NOMO-1 treated with dmso at 0.1 percent for 144 hours (cell line): ENCODE measurements around the gene HSCB.
"Not testable (repeated sequence)": the region's sequence is repeated elsewhere in the genome, so short reads cannot be mapped to it uniquely, and the experiment has no call there.

Source experiments
- DNase-seq: peaks from one replicate; lab custom pipeline; 2025; ENCODE audit not compliant: unreplicated experiment; lab: John Stamatoyannopoulos, UW

Gene HSCB

DNA sequence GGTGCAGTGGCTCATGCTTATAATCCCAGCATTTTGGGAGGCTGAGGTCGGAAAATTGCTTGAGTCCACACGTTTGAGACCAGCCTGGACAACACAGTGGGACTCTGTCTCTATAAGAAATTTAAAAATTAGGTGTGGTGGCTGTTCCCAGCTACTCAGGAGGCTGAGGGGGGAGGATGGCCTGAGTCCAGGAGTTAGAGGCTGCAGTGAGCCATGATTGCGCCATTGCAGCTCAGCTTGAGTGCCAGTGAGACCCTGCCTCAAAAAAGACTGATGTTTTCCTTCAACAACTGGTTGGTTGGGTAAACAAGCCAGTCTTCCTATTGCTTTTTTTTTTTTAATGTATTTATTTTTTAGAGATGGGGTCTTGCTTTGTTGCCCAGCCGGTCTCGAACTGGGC lies 49.3 kb downstream of the HSCB start:
- DNase-seq = no peak

DNA sequence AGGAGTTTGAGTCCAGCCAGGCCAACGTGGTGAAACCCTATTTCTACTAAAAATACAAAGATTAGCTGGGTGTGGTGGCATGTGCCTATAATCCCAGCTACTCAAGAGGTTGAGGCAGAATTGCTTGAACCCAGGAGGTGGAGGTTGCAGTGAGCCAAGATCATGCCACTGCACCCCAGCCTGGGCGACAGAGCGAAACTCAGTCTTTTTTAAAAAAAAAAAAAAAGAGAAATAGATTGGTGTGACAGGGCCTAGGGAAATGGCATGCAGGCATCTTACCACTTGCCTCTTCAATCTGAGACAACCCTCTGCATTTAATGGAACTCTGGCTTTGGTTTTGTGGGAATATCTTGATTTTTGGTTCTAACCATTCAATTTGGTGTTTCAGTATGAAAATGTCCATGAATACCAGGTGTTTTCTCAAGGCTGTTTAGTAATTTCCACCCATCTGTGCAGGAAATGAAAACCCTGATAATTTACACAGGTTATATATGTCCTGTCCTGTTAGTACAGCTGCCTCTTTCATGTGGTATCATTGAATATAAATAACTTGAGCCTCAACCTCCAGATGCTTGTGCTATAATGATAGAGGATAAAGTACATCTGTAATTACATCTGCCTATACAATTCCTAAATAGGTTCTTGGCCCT lies 50.1 kb downstream of the HSCB start:
- no peak for DNase-seq

DNA sequence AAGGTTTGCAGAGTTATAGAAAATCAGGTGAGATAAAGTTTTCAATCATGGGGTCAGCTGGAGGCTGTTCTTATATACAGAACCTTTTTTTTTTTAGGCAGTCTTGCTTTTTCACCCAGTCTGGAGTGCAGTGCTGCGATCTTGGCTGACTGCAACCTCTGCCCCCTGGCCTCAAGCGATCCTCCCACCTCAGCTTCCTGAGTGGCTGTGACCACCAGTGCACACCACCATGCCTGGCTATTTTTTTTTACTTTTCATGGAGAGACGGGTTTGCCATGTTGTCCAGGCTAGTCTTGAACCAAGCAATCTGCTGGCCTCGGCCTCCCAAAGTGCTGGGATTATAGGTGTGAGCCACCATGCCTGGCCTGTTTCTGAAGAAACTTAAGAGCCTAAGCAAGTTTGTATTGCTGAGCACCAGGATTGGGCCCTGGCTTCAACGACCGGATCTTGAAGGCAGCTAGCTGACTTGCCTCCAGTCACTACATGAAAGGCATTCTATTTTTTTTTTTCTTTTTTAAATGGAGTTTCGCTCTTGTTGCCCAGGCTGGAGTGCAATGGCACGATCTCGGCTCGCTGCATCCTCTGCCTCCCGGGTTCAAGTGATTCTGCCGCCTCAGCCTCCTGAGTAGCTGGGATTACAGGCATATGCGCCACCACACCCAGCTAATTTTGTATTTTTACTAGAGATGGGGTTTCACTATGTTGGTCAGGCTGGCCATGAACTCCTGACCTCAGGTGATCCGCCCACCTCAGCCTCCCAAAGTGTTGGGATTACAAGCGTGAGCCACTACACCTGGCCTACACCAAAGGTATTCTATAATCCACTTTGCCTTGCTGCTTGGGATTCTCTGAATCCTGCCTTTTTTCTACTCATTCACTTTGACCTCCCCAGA lies 50.9 kb downstream of the HSCB start:
- DNase-seq = no peak

DNA sequence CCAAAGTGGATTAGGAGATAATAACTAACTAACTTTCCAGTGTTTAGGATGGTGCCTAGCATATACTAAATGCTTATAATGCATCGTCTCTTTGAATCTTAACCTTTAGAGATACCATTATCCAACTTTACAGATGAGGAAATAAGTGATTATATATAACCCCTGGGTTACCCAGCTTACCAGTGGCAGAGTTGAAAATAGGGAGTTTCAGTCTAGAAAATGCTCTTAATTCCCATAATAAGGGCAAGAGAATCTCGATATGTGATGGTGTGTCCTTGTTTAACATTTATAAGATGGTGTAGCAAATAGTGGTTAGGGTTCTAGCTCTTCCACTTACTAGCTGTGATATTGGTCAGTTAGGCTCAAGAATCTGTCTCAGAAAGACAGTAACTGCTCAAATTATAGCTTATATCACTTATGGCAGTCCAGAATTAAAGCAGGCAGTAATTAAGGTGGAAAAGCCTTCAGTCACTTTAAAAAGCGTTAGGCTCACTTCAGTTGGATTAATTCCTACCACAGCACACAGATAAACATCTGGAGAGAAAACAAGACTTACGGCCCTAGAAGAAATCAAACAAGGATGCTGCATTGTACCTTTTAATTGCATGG lies 52.2 kb downstream of the HSCB start:
- no peak for DNase-seq

DNA sequence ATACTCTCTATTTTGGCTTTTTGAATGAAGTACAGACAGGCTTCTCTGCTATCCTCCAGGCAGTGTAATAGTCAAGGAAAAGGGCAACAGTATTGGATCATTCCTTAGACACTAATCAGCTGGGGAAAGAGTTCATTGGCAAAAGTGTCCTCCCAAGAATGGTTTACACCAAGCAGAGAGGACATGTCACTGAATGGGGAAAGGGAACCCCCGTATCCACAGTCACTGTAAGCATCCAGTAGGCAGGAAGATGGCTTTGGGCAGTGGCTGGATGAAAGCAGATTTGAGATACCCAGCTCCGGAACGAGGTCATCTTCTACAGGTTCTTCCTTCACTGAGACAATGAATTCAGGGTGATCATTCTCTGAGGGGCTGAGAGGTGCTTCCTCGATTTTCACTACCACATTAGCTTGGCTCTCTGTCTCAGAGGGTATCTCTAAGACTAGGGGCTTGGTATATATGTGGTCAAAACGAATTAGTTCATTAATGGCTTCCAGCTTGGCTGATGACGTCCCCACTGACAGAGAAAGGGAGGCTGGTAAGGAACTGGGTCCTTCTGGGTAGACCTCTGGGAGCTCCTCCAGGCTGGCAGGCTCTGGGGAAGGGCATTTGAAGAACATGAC lies 53.3 kb downstream of the HSCB start:
- DNase-seq = no peak

DNA sequence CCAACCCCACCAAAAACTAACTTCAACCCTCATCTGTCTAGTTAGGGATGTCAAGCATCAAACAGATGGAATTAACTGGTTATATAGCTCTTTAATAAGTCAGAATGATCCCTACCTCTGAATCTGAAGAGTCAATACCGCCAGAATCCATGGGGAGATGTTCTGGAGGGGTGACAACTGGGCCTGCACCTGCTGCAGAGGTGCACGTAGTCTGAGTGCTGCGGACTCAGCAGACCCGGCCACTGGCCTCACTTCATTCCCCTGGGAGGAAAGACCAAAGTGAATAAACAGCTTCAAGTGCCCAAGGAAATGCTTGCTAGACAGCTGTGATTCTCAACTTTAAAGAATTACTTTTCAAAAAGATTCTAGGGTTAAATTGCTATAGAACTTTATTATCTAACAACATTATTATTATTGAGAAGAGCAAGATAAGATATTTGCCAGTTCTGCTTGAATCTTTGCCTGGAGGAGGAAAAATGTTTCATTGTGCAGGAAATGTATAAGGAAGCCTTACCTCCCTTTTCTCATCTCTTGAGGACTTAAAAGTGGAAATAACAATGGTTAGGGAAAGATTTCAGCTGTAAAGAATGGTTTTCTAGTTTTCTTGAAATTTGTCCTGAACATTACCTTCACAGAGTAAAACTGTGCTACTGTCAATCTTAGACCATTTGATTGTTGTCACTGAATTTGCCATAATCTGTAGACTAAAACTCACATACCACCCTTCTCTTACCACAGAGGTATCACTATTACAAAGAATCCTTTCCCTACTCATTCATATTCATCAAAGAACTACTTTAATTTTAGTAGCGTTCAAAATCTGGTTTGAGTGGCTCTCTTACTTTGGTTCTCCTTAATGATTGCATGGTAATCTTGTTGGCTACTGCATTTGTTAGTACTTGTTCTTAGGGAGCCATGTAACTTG lies 54.4 kb downstream of the HSCB start:
- DNase-seq = no peak

DNA sequence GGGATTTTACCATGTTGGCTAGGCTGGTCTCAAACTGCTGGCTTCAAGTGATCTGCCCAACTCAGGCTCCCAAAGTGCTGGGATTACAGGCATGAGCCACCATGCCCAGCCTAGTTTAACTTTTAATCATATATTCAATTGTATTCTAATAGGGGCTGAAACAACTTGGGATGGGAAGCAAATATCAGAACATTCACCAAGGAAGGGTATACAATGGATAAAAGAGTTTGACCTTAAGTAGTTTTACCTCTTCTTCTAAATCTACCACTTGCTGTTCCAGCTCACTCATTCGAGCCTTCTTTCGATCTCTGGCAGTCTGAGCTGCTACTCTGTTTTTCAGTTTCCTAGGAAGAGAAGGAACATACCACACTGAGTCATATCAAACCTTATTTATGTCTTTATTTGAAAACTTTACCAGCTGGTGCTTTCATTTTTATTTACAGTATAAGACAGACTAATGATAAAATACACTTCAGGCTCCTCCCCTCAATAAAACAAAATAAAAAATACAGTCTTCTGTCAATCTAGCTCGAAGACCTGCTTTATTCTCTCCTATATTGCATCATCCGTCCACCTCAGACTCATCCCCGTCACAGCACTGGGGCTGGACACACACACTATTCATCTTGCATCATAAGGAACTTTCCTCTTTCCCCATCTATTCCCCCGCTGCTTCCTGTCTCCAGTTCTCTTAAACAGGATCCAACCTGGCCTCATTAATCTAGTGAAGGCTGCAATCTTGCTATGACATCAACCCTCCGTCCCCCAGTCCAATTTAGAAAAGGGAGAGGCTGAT lies 57.2 kb downstream of the HSCB start:
- DNase-seq = peak; percentile 59

DNA sequence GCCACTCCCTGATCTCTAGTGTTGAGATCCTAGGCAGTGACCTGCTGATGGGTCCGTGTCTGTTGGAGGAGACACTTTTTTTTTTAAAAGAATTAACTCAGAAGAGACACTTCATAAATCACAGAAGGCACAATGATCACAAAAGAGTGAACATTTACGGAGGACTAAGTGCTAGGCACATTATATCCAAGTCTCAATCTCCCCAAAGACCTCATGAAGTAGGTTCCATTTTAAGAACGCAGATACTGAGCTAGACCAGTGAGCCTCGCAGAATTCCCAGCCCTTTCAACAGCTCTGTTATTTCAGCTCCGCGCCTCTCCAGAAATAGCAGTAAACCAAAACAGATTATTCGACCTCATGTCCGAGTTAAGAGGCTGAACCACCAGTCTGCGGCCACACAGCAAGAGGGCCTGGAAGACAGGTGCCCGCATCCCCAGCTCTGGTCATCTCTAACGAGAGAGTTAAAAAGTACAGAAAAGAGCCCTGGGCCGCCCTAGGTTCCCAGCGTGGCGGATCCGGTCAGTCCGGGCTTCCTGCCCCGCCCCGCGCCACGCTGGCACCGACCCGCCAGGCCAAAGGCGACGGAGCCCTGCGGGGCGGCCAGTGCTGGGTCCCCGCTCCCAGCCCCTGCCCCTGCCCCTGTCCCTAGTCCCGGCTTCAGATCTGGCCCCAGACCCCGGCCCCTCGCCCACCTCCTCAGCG lies 57.9 kb downstream of the HSCB start:
- DNase-seq = no peak

DNA sequence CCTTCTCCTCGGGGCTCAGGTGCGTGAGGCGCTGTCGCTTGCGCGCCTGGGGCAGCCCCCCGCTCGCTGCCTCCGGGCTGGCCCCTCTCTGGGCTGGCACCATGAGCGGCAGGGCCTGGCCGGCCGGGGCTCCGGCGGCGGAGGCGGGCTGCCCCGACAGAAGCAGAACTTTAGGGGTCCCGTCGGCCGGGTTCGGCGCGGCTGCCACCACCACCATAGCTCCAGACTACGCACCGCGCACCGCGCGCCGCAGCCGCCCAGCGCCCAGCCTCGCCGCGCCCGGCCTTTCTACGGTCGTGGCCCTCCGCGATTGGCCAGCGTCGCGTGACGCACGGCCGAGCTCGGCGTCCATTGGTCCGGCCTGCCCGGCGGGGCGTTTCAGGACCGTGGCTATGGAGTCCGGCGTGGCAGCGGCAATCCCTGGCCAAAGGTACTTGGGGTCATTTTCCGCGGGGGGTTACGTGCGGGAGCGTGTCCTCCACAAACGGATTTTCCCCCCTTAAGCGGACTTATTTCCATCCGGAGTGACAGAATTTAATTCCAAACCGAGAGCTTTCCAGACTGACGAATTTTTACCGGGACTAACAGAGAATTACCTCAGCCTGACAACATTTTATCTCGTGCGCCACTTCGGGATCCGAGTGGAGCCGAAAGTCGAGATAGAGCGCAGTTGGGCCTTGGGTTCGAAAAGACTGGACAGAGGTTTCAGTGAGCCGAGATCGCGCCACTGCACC lies 58.6 kb downstream of the HSCB start, which contains the start of gene XBP1:
TSS of gene XBP1 (minus strand) at position 262 of the 734 bp plus-strand sequence.
- DNase-seq = peak; percentile 87

DNA sequence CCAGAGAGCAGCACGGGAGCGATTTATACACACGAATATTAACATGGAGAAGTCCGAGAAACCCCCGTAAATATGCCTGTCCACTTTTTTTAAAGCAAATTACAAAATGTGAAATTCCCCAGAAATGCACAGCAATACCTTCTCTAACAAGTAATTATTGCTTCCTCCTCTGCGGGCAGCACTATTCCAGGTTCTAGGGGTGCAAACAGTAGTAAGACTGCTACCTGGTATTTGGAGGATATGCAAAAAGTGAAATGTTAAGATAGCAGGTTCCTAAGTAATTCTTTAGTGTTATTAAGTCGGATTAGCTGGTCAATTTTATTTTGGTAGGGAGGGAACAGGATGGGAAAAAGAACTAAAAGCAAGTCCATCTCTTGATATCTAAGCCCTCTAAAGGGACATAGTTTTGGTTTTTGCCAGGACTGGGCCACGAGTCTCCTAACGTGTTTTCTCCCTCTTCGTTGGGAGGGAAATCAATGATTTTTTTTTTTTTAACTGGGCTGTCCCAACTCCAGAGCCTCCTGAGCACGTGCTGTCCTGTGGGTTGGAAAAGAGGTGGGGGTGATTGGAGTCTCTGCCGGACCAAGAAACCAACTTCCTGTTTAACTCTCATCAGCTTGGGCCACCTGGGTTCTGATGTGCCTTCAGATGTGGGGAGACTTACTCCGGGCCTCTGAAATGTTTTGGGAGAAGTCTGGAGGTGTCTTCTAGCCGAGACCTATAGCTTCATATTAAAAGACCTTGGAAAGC lies 60.2 kb downstream of the HSCB start:
- DNase-seq = no peak

DNA sequence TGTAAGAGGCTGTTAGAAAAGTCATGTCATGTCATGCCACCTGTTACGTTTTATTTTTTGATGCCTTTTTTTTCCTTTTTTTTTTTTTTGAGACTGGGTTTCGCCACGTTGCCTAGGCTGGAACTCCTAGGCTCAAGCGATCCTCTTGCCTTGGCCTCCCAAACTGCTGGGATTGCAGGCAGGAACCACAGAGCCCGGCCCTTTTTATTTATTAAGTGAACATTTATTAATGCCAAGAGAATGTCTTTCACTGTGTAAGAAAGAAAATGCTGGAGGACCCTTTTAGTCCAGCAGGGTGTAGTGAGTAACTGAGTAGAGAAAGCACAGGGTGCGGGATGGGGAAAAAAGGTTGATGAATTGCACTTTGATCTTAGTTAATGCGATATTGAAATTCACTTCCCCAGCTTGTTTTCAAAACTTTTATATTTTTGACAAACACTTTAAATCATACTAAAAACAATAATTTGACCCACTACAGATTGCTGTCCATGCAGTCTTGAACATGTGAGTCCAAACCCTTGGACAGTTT lies 60.8 kb downstream of the HSCB start:
- no peak for DNase-seq

DNA sequence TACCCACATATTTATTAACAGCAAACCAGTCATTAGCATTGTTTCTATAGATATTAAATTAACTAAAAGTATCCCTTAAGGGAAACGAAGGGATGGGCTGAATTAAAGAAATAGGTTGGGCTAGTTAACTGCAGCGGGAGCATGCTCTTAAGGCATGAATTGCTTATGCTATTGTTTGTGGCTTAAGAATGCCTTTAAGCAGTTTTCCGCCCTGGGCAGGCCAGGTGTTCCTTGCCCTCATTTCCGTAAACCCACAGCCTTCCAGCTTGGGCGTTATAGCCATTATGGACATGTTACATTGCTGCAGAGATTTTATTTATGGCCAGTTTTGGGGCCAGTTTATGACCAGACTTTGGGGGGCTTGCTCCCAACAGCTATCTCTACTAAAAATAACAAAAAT lies 63.6 kb downstream of the HSCB start:
- DNase-seq = not testable (repeated sequence)
